ENCODE data around the gene PLSCR1. TPM values are rescaled to one million over a fixed set of nuclear protein-coding genes. Genes with fewer than 3 reads are reported as not detected.

PLSCR1 gene
- total and polyA plus RNA-seq, 2 of the 4 experiments (the other 2 are of a cell fraction): 5.6 to 13.2 TPM

DNA sequence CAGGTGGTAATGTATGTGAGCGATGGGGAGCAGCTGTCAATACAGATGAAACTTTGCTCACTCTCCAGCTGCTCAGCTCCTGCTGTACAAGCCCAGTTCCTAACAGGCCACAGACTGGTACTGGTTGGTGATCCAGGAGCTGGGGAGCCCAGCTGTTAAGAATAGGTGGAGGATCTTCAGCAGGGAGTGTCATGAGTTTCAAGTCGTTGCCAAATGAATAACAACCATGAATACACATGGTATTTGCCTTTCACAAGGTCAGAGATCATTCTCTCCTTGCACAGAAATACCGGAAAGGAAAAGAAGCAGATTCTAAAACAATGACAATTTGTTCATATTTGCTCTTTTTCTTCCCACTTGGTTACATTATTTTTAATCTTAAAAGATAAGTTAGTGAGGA lies 5.1 kb downstream of the PLSCR1 start:
- in situ Hi-C loops (cut with MboI; ENCODE audit: low sequenced_read_pairs) (no loop called here), intact Hi-C loops (cut with micrococcal nuclease) (no loop called here), dilution Hi-C loops (cut with HindIII; ENCODE audit: low sequenced_read_pairs, unreplicated experiment) (no loop called here)
- Histone ChIP-seq H2BK15ac (ENCODE audit: low read depth, low read length) (no peak overlapping the region), H3K27ac (ENCODE audit: insufficient read depth, low read length) (no peak overlapping the region), H3K9me1 (ENCODE audit: insufficient read depth, low read length) (peaks cover 5% of the 10 kb centered on the region), H2BK20ac (ENCODE audit: low read depth, low read length) (no peak overlapping the region), H4K8ac (ENCODE audit: low read depth in 2 of 2, low read length in 2 of 2) (no peak overlapping the region), H3K4ac (ENCODE audit: low read depth, low read length) (no peak overlapping the region), H3K27me3 (ENCODE audit: control insufficient read depth, insufficient read depth, low read length) (no peaks in the 10 kb centered on the region), H3K9me3 (ENCODE audit: control insufficient read depth, insufficient read depth, low read length) (no peaks in the 10 kb centered on the region; the same call in 1 of the 2 replicates), H2BK120ac (ENCODE audit: low read depth, low read length) (no peak overlapping the region), H3K18ac (ENCODE audit: low read depth, low read length) (no peak overlapping the region), H3K9ac (ENCODE audit: low read depth, low read length) (no peak overlapping the region), H2AFZ (replicated peaks; ENCODE audit: low read length, poor library complexity) (no peak overlapping the region), H3K79me1 (ENCODE audit: low read depth in 1 of 2, low read length in 2 of 2) (peaks cover 19 to 40% of the 10 kb centered on the region in 2 experiments), H3K4me2 (ENCODE audit: low read depth, low read length) (no peak overlapping the region), H3K56ac (ENCODE audit: extremely low read depth, insufficient read depth, low read length) (no peak overlapping the region), H3K4me1 (ENCODE audit: control insufficient read depth, insufficient read depth, low read length) (peaks cover 12% of the 10 kb centered on the region; the same call in 1 of the 2 replicates), H2AK9ac (replicated peaks; ENCODE audit: low read depth, low read length, poor library complexity) (no peak overlapping the region), H2BK5ac (ENCODE audit: low read depth, low read length, poor library complexity, severe bottlenecking) (no peak overlapping the region), H3K14ac (replicated peaks; ENCODE audit: low read depth, low read length) (no peak overlapping the region), H3K4me3 (ENCODE audit: insufficient read depth, low read depth, low read length) (no peak overlapping the region), H4K91ac (ENCODE audit: insufficient read depth, low read depth, low read length) (no peak overlapping the region), H3K36me3 (ENCODE audit: control insufficient read depth, insufficient read depth, low read length) (peaks cover 4% of the 10 kb centered on the region), H3K23ac (ENCODE audit: low read depth, low read length) (no peak overlapping the region), H2AK5ac (ENCODE audit: low read depth, low read length) (no peak overlapping the region), H4K5ac (ENCODE audit: low read depth, low read length) (no peak overlapping the region), H4K20me1 (ENCODE audit: insufficient read depth, low read length) (no peaks in the 10 kb centered on the region)
- ChIA-PET POLR2A (ENCODE audit: unreplicated experiment) (no interaction called here), CTCF (no interaction called here)
- ATAC-seq (ENCODE audit: low read depth) (no peak), DNase-seq (no peak)
- no CpG with 5 or more reads among the region's 3 CpGs for WGBS, 2 experiments (ENCODE audit: extremely low coverage in 2 of 2, insufficient read length in 1 of 2)
- no TSS peak for BruUV-seq (replicated peaks)
- TF ChIP-seq, protein P1, sequence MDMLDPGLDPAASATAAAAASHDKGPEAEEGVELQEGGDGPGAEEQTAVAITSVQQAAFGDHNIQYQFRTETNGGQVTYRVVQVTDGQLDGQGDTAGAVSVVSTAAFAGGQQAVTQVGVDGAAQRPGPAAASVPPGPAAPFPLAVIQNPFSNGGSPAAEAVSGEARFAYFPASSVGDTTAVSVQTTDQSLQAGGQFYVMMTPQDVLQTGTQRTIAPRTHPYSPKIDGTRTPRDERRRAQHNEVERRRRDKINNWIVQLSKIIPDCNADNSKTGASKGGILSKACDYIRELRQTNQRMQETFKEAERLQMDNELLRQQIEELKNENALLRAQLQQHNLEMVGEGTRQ (IDR thresholded peaks at IDR 0.05; ENCODE audit: low read depth, low read length): no peak
- no peak for TF ChIP-seq SMC3 (IDR thresholded peaks at IDR 0.05; ENCODE audit: low read depth, low read length)
- TF ChIP-seq RFX5 (IDR thresholded peaks at IDR 0.05; ENCODE audit: low read depth, low read length): no peak
- no peak for TF ChIP-seq MXI1 (IDR thresholded peaks at IDR 0.05; ENCODE audit: borderline replicate concordance, low read depth, low read length)
- TF ChIP-seq MAFK (IDR thresholded peaks at IDR 0.05; ENCODE audit: low read depth, low read length): no peak
- no peak for TF ChIP-seq RAD21 (IDR thresholded peaks at IDR 0.05; ENCODE audit: low read length)
- no peak for TF ChIP-seq NFE2L2 (IDR thresholded peaks at IDR 0.05; ENCODE audit: low read depth, low read length)
- TF ChIP-seq CHD1 (IDR thresholded peaks at IDR 0.05; ENCODE audit: low read depth, low read length): no peak
- no peak for TF ChIP-seq RCOR1 (IDR thresholded peaks at IDR 0.05; ENCODE audit: insufficient replicate concordance, low read length)
- TF ChIP-seq, protein P2, sequence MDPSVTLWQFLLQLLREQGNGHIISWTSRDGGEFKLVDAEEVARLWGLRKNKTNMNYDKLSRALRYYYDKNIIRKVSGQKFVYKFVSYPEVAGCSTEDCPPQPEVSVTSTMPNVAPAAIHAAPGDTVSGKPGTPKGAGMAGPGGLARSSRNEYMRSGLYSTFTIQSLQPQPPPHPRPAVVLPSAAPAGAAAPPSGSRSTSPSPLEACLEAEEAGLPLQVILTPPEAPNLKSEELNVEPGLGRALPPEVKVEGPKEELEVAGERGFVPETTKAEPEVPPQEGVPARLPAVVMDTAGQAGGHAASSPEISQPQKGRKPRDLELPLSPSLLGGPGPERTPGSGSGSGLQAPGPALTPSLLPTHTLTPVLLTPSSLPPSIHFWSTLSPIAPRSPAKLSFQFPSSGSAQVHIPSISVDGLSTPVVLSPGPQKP (IDR thresholded peaks at IDR 0.05; ENCODE audit: borderline replicate concordance, low read depth, low read length): no peak
- no peak for TF ChIP-seq POLR2A (IDR thresholded peaks at IDR 0.05; ENCODE audit: low read depth, low read length)
- no peak for TF ChIP-seq MAZ (IDR thresholded peaks at IDR 0.05; ENCODE audit: borderline replicate concordance, low read depth, low read length)
- TF ChIP-seq BHLHE40 (IDR thresholded peaks at IDR 0.05; ENCODE audit: low read depth, low read length): no peak
- TF ChIP-seq, protein P3, sequence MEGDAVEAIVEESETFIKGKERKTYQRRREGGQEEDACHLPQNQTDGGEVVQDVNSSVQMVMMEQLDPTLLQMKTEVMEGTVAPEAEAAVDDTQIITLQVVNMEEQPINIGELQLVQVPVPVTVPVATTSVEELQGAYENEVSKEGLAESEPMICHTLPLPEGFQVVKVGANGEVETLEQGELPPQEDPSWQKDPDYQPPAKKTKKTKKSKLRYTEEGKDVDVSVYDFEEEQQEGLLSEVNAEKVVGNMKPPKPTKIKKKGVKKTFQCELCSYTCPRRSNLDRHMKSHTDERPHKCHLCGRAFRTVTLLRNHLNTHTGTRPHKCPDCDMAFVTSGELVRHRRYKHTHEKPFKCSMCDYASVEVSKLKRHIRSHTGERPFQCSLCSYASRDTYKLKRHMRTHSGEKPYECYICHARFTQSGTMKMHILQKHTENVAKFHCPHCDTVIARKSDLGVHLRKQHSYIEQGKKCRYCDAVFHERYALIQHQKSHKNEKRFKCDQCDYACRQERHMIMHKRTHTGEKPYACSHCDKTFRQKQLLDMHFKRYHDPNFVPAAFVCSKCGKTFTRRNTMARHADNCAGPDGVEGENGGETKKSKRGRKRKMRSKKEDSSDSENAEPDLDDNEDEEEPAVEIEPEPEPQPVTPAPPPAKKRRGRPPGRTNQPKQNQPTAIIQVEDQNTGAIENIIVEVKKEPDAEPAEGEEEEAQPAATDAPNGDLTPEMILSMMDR (conservative IDR thresholded peaks at IDR 0.05; ENCODE audit: low read depth, low read length): no peak

All from IMR-90 (cell line).